HG02798 (cell line): ENCODE measurements around the gene NAA20.

Experiments
- ATAC-seq: cut with Tn5 transposase; IDR thresholded peaks from one replicate; pipeline ENCODE4 v1.9.1; 2021; ENCODE audit warnings: mild to moderate bottlenecking; ENCODE audit not compliant: unreplicated experiment, poor library complexity

Gene NAA20

GRCh38 chr20:20017001-20017843 lies at the start of gene NAA20:
Gene NAA20, plus strand, starts transcription at chr20:20017362. Its CDS starts 35 bp downstream, at chr20:20017397.
- ATAC-seq, result peak; percentile 100

GRCh38 chr20:19967445-19967844 lies 49.7 kb upstream of the NAA20 start:
- ATAC-seq, result no peak

DNA sequence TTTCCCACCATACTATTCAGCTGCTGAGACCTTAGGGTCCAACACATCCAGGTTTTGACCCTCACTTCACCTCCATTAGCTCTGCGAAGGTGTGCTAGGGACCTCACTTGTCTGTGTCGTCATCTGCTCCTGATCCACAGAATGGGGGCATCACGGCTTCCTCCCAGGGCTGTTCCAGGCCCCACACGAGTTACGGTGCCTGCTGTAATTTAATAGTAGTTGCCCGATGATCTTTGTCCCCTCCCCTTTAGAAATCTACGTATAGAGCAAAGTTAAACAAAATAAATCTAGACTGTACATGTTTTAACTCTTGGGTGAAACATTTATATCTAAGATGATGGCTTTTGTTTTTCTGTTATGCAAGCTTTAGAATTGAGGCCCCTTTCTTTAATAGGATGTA lies 49.1 kb upstream of the NAA20 start:
- ATAC-seq, result no peak

- no peak for ATAC-seq
Measured at GRCh38 chr20:19968466-19969073, 48.6 kb upstream of the NAA20 start.

DNA sequence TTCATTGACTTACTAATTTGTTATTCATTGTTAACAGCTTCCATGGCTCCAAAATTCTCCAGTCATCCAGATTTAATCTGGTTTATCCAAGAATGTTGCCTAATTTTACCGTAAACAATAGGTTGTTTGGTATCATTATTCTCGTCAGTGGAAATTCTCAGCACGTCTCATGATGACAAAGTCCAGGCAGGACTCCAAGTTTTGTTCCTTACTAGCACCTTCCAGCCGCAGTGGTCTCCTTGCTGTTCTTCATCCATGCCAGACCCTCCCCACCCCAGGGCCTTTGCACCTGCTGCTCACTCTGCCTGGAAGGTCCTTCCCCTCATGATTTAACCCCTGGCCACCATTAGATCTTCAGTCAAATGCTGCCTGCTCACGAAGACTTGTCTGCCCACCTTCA lies 48.1 kb upstream of the NAA20 start:
- ATAC-seq, result no peak

GRCh38 chr20:19969507-19970255 lies 47.5 kb upstream of the NAA20 start:
- ATAC-seq, result no peak

DNA sequence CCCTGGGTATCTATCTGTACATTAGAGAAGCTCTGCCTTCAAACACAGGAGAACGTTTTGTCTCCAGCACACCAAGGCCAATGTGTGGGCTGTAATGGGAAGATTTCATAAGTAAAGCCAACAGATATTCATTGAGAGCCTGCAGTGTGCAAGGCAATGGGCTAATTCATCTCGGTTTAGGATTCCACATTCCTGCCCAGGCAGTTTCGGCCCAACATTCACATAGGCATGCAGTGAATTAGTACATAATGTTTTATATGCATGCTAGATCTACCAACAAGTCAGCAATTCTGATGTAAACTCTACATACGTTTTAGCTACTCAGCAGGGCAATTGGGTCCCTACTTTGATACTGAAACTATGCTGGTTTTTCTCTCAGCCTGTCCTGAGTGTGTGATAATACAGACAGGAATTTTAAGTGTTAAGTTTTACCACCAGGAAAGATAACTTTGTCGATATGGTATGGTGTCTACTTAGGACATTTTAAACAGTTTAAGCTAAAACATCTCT lies 46.9 kb upstream of the NAA20 start:
- ATAC-seq, result no peak

GRCh38 chr20:19971116-19971515 lies 46.0 kb upstream of the NAA20 start:
- no peak for ATAC-seq

DNA sequence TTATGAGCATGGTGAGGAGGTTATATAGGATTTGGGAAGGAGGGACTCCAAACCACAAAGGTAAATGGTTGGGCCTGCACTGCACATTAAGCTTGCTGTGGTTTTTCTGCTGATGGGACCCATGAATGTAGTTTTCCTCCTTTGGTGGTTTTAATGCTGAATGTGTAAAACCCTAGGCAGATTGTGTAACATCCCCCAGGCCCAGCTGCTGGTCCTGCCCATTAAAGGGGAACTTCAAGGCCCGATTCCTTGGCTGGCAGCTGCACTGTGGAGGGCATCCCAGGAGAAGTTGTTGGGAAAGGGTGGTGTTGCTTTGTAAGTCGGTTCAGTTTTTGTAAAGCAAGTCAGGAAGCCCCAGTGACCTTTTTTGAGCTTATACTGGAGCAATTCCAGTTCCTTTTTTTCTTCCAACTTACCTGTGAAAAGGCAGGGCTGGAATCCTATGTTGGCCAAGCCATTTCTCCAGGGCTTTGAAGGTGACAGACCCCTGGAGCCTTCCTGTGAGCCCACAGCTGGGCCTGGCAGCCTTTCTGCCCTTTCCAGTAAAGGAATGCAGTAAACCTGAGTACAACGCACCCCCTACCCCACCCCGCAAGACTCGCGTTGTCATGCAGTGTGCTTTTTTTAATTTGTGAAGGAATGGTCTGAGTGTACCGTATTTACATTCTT lies 43.1 kb upstream of the NAA20 start:
- no peak for ATAC-seq

DNA sequence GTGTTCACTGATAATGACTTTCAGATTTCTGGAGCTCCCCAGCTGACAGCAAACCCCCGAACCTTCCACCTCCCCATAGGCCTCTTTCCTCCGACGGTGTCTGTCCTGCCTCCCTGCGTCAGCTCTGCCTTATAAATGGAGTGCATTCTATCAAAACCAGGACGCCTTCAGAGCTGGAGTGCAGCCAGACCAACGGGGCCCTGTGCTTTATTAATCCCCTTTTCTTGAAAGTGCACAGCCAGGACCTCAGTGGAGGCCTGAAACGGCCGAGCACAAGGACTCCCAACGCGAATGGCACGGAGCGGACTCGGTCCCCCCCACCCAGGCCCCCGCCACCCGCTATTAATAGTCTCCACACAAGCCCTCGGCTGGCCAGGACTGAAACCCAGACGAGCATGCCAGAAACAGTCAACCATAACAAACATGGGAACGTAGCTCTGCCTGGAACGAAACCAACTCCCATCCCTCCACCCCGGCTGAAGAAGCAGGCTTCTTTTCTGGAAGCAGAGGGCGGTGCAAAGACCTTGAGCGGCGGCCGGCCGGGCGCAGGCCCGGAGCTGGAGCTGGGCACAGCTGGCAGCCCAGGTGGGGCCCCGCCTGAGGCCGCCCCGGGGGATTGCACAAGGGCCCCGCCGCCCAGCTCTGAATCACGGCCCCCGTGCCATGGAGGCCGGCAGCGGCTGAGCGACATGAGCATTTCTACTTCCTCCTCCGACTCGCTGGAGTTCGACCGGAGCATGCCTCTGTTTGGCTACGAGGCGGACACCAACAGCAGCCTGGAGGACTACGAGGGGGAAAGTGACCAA lies 42.3 kb upstream of the NAA20 start:
- ATAC-seq, result no peak

GRCh38 chr20:19975436-19975799 lies 41.7 kb upstream of the NAA20 start:
- no peak for ATAC-seq

- no peak for ATAC-seq
Measured at GRCh38 chr20:19975901-19976300, 41.3 kb upstream of the NAA20 start.

DNA sequence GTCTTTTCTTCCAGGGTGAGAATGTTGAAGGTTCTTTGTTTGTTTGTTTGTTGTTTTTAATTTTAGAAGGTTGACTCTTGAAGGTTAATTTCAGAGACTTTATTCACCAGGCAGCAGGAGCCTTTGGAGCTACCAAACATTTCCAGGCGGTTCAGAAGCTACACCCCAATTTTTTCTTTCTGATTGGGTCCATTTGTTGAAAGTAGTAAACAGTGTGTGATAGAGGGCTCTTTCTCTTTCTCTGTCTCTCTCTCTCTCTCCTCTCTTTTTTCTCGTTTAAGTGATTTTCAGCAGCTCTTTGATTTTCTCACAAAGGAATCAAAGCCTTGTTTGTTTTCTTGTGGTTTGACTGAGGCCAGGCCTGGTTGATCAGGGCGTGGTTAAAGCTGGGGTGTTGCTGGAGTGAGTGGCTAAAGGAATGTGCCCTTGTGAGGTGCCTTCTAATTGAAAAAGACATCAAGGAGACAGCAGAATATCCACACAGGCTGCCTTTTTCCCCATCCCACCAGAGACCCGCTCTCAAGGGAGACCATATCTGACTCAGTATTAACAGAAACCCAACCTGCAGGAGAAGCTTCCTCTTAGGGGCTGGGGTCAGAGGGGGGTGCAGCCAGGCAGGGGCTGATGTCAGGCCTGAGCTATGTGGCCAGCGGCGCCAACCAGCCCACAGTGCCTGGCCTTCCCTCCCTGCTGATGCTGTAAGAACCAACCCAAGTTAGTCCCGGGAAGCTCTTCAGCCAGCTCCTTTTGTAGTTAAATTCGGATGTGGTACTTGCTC lies 40.4 kb upstream of the NAA20 start:
- no peak for ATAC-seq

- ATAC-seq, result no peak
Measured at GRCh38 chr20:19977373-19977770, 39.8 kb upstream of the NAA20 start.

DNA sequence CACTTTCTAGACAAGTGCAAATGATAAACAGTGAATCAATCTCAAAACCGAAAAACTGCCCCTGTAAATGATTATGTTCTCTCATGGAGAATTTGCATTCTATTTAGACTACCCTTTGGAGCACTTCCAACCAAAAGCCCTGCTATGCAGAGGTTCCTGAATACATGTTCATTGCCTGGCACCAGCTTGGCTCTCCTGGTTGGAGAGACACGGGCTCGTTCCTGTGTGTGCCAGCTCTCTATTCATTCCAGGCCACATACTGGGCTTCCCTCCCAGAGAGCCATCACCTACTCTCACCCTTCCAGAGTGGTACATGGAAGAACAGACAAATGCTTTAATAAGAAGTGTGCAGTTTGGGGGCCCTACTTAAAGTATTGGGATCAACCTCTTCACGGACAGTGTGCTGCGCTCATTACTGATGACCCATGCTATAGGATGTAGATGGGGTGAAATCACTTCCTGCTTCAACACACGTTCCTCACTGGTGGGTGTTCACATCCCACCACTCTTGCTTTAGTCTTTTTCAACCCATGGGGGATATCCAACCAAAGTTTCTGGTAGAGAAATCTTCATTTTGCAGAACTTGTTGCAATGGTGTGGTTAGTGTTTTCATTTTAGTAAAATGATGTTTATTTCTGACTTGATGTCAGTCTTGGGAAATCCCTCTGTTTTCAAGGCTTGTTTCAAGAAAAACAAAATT lies 38.5 kb upstream of the NAA20 start:
- no peak for ATAC-seq

DNA sequence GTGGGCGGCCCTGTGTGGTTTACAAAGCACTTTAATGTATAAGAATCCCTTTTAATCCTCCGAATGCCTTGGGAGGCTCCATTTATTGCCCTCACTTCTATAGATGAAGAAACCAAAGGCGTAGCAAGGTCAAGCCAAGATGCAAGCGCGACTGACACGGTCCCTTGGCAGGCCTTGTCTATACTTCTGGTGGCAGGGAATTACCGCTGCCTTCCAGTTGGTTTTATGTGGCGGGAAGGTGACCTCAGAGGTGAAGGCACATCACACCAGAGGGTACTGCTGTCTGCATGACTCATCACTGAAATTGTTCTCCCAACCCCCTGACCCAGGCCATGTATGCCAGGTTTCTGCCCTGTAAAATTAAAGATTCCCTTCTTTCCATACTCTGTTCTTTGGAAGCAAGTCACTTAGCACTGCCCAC lies 36.1 kb upstream of the NAA20 start:
- ATAC-seq, result no peak

DNA sequence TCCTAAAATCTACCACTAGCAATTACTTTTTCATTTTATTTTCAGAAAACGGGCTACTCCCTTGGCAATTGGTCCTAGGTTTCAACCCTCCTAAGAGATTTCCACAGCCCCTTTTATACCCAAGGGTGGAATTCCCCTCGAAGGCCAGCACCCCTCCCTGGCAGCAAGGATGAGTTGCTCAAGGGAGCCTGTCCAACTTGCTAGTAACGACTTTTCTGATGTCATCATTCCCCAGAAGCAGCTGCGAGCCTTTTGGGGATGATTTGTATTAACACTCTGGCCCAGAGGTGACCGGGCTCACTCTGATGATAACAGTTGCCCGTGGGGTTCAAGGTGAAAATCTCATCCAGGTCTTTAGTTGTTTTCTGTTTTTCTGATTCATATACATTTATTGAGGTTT lies 30.7 kb upstream of the NAA20 start:
- no peak for ATAC-seq

DNA sequence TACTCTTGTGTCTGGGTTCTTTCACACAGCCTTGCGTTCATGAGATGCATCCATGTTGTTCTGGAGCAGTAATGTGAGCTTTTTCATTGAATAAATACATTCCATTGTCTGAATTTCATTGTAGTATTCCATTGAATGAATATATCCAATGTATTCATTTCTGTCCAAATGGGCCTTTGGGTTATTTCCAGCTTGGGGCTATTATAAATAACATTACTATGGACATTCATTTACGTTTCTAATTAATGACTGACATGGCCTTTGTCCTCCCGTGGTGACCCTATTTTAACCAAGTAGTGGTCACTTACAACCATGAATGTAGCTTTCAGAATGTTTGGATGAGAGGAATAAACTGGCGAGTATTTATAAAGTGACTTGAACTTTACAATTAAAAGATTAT lies 30.1 kb upstream of the NAA20 start:
- no peak for ATAC-seq
